GM10847 (cell line): ENCODE results near the gene DPEP1.

ENCODE experiments used
- POLR2A ChIP-seq: IDR thresholded peaks from 2 replicates; pipeline ENCODE4 v1.6.1; 2011; ENCODE audit not compliant: insufficient read length; ENCODE audit errors: extremely low read depth

Gene DPEP1

DNA sequence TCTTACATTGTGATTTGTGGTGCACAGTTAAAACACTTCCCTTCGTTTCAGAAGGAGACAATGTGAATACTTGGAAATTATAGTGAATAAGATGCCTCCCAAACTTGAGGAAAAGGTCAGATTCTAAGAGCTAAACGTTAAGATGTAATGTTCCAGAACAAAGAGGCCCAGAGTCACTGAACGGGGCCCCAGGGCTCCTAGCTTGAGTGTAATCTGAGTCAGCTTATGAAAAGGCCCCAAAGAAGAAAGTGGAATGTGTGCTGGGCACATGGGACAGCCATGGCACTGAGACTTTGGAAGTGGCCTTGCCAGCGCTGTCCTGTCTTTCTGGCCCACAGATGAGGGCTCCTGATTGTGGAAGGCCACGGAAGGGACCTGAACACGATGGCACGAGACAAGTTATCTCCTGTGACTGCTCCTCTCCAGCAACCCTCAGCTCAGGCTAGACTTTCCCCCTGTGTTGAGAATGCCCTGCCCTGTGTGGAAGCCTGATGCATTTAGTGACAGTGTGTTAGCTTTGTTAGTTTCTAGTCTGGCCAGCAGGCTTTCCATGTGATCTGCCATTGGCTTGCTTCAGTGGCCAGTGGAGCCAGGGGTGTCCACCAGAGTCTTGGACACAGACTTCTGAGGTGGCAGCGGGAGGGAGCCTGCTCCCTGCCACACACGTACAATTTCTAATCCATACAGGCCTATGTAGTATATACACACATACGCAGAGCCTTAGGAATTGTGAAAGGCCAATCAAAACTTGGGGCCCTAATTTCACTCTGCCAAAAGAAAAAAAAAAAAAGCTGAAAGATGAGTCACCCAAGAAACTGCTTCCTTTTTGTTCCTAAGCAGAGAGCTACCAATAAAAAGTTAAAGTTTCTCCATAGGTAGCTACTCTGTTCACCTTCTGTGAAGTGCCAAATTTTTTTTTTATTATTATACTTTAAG is 57.3 kb downstream of the DPEP1 start:
- TF ChIP-seq POLR2A, result no peak

DNA sequence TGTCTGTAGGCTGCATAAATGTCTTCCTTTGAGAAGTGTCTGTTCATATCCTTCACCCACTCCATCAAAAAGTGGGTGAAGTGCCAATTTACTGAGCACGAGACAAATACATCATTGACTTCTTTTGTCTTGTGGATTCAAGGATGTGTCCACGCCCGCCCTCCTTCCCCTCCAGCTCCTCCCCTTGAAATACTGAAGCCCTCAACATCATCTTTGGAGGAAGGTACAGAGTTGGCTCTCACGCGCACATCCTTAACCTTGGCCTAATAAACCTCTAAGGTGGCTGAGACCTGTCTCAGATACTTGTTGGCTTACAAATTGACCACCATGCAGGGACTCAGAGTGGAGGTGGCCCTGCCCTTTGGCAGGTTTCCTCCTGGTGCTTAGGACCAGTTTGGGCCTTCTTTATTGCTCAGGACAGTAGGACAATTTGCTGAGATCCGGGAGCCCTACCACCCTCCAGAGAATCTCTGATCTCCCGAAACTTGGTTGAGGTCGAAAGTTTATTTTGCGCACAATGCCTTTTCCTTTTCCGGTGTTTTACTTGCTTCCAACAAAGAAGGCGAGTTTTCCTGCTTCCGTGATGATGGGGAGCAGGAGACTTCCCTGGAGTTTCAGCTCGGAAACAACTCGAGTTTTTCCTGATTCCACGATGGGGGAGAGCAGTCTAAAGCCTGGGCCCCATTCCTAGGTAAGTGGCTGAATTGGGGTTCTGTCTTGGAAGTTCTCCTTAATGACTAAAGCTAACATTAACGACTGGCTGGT is 58.9 kb downstream of the DPEP1 start:
- TF ChIP-seq POLR2A, result no peak

DNA sequence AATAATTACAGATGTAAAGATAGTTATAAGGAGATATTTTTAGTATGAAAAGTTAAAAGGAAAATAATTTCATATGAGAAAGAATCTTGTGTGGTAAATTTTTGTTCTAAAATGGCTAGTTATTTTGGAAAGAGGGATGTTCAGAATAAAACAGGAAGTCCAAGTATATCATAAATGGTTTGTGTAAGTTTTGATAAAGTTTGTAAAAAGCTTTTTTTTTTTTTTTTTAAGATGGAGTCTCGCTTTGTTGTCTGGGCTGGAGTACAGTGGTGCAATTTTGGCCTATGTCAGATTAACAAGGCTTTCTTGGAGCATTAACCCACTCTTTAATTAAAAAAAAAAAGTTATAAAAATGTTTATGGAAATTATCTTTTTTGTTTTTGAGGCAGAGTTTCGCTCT is 64.8 kb downstream of the DPEP1 start:
- no peak for TF ChIP-seq POLR2A

DNA sequence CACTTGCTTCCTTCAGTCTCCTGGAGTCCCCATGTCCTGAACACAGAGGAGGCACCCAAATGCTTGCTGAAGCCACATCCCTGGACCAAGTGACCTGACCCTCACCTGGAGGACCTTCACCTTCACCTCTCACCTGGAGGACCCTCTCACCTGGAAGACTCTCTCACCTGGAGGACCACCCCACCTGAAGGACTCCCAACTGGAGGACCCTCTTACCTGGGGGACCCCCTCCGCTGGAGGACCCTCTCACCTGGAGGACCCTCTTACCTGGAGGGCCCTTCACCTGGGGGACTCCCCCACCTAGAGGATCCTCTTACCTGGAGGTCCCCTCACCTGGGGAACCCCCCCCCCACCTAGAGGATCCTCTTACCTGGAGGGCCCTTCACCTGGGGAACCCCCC is 72.5 kb downstream of the DPEP1 start:
- no peak for TF ChIP-seq POLR2A

DNA sequence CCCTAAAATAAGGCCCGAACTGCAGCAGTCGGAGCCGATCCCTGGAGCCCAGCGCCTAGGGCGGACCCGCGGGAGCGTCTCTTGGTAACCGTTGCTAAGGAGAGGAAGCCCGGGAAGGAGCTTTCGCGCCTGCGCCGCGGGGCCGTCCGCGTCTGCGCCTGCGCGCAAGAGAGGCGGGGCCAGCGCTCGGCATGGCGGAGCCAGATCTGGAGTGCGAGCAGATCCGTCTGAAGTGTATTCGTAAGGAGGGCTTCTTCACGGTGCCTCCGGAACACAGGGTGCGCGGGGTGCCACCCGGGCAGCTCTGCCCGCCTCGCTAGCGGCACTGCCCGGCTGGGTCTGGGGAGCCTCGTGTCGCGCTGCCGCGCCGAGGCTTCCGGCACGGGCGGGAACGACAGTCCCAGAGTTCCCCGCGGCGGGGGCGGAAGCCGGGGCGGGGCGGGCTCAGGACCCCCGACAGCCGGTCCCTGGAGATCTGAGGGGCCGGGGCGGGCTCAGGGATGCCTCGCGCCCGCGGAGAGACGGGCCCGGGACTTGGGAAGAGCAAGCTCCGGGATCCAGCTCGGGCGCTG is 73.2 kb downstream of the DPEP1 start, which contains the start of gene CDK10:
CDK10 (plus strand) TSS at position 170 of the 572 bp plus-strand sequence; CDS start at position 192, 22 bp downstream.
- TF ChIP-seq POLR2A, result peak; percentile 91

DNA sequence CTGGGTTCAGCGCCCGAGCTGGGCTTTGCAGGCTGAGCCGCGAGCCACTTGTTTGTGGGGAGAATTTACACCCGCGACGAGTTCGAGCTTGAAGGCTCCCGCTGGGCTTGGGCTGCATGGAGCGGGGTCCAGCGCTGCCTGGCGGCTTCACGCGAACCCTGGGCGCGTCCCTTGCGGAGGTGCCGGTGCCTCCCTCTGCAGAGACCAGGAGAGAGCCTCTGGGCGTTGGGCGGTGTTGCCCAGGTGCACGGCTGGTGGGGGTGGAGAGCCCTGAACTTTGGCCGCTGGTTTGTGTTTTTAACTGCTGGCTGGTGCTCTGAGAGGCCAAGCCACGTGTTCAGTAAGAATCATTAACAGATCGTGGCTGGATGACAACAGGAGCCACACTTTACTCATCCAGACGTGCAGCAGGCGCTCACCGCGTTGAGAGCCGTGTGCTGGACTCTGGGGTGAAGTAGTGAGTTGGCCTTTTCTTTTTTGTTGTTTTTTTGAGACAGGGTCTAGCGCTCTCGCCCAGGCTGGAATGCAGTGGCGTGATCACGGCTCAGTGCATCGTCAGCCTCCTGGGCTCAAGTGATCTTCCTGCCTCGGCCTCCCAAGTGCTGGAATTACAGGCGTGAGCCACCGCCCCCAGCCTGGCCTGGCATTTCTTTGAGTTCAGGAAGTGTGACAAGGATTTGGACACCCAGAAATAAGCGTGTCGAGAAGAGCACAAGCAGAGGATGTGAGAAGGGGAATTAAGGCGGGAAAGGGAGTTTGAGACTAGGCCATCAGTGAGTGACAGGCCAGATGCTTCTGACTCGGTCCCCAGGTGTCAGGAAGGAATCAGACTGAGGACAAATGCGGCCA is 73.9 kb downstream of the DPEP1 start:
- TF ChIP-seq POLR2A, result no peak
